Osteocyte (in vitro differentiated cells): ENCODE data around the gene MINDY1. TPM values are rescaled to one million over a fixed set of nuclear protein-coding genes. Genes with fewer than 3 reads are reported as not detected.

Experiments used
- DNase-seq: peaks from one replicate; pipeline ENCODE4 v3.0.0; 2021; ENCODE audit warnings: mixed read lengths; ENCODE audit not compliant: unreplicated experiment; ENCODE audit errors: extremely low spot score
- H3K27ac Mint-ChIP-seq: one replicate; pipeline ENCODE4 v1.8.0; 2021; ENCODE audit warnings: mild to moderate bottlenecking, mixed read lengths; ENCODE audit not compliant: unreplicated experiment
- H3K27me3 Mint-ChIP-seq: one replicate; pipeline ENCODE4 v1.8.0; 2021; ENCODE audit warnings: mixed read lengths; ENCODE audit not compliant: unreplicated experiment
- H3K36me3 Mint-ChIP-seq: one replicate; pipeline ENCODE4 v1.8.0; 2021; ENCODE audit warnings: mixed read lengths; ENCODE audit not compliant: unreplicated experiment
- H3K4me1 Mint-ChIP-seq: one replicate; pipeline ENCODE4 v1.8.0; 2021; ENCODE audit warnings: mixed read lengths; ENCODE audit not compliant: unreplicated experiment
- H3K4me3 Mint-ChIP-seq: one replicate; pipeline ENCODE4 v1.8.0; 2021; ENCODE audit warnings: mild to moderate bottlenecking, moderate library complexity, mixed read lengths; ENCODE audit not compliant: unreplicated experiment
- H3K9me3 Mint-ChIP-seq: one replicate; pipeline ENCODE4 v1.8.0; 2021; ENCODE audit warnings: mixed read lengths; ENCODE audit not compliant: unreplicated experiment
- CTCF ChIP-seq: fragments of 200-600 bp; sonication (generic); IDR thresholded peaks from 2 replicates; pipeline ENCODE4 v1.5.0; 2021; ENCODE audit warnings: antibody characterized with exemption, mild to moderate bottlenecking, moderate library complexity
- total RNA-seq: library from RNA; stranded (reverse); gene quantifications from 2 replicates; pipeline ENCODE4 v1.2.1, GENCODE V29; 2021

The MINDY1 gene
- total RNA-seq, 1 donor from 2014 or later = 22.2 TPM

- peak; percentile 89 for DNase-seq
Measured at GRCh38 chr1:151047591-151047924, 40.9 kb upstream of the MINDY1 start, which contains the start of gene C1orf56. TSS of gene C1orf56 (plus strand) at chr1:151047751. CDS start at chr1:151047848, 97 bp downstream.

GRCh38 chr1:151043163-151043562, 36.5 kb upstream of the MINDY1 start:
- H3K27ac Mint-ChIP-seq = no peak overlapping the region

More at GRCh38 chr1:151047591-151047924, 40.9 kb upstream of the MINDY1 start, which contains the start of gene C1orf56:
- H3K4me1 Mint-ChIP-seq = peaks cover 20% of the 10 kb centered on the region
- H3K27ac Mint-ChIP-seq = peak within 1 kb of the TSS; percentile 98
- no peaks in the 10 kb centered on the region for H3K27me3 Mint-ChIP-seq
- peak within 1 kb of the TSS; percentile 99 for H3K4me3 Mint-ChIP-seq
- H3K9me3 Mint-ChIP-seq = no peaks in the 10 kb centered on the region
- no peak for TF ChIP-seq CTCF
- H3K36me3 Mint-ChIP-seq = peaks cover 10% of the 10 kb centered on the region

GRCh38 chr1:151039521-151039920, 32.8 kb upstream of the MINDY1 start:
- Mint-ChIP-seq H3K36me3 (peaks cover 16% of the 10 kb centered on the region), H3K27ac (no peak overlapping the region), H3K4me3 (no peak overlapping the region), H3K9me3 (no peaks in the 10 kb centered on the region), H3K4me1 (no peaks in the 10 kb centered on the region), H3K27me3 (no peaks in the 10 kb centered on the region)
- no peak for DNase-seq
- TF ChIP-seq CTCF = no peak

More at GRCh38 chr1:151043163-151043562, 36.5 kb upstream of the MINDY1 start:
- no peaks in the 10 kb centered on the region for H3K27me3 Mint-ChIP-seq
- peaks cover 7% of the 10 kb centered on the region for H3K36me3 Mint-ChIP-seq
- no peak overlapping the region for H3K4me3 Mint-ChIP-seq
- H3K9me3 Mint-ChIP-seq = no peaks in the 10 kb centered on the region
- DNase-seq = no peak
- no peak for TF ChIP-seq CTCF
- peaks cover 5% of the 10 kb centered on the region for H3K4me1 Mint-ChIP-seq

- no peak overlapping the region for H3K4me3 Mint-ChIP-seq
- H3K4me1 Mint-ChIP-seq = no peaks in the 10 kb centered on the region
- H3K27me3 Mint-ChIP-seq = no peaks in the 10 kb centered on the region
- H3K9me3 Mint-ChIP-seq = no peaks in the 10 kb centered on the region
- peaks cover 24% of the 10 kb centered on the region for H3K36me3 Mint-ChIP-seq
- TF ChIP-seq CTCF = no peak
- H3K27ac Mint-ChIP-seq = no peak overlapping the region
- no peak for DNase-seq
Measured at GRCh38 chr1:151037032-151037431, 30.3 kb upstream of the MINDY1 start.

- H3K9me3 Mint-ChIP-seq = no peaks in the 10 kb centered on the region
- no peak for TF ChIP-seq CTCF
- no peak within 1 kb of the TSS for H3K27ac Mint-ChIP-seq
- H3K27me3 Mint-ChIP-seq = no peaks in the 10 kb centered on the region
- H3K4me3 Mint-ChIP-seq = no peak within 1 kb of the TSS
- DNase-seq = no peak
- H3K4me1 Mint-ChIP-seq = no peaks in the 10 kb centered on the region
- peaks cover 27% of the 10 kb centered on the region for H3K36me3 Mint-ChIP-seq
Measured at GRCh38 chr1:151036356-151036755, 29.7 kb upstream of the MINDY1 start, which contains the start of gene BNIPL. TSS of gene BNIPL (plus strand) at chr1:151036586. CDS start at chr1:151036726, 140 bp downstream.
